Lung (tissue), 12 donors: ENCODE data around the gene MYO7A. TPM values are rescaled to one million over a fixed set of nuclear protein-coding genes. Genes with fewer than 3 reads are reported as not detected.

Experiments used
- ATAC-seq: fragments of 200-7000 bp; cut with Tn5 transposase; one replicate; pipeline ENCODE4 v1.9.1; 2020; ENCODE audit warnings: moderate number of reproducible peaks; ENCODE audit not compliant: insufficient read depth, low FRiP score
- DNase-seq, 3 donors: peaks; one replicate each; pipeline ENCODE4 v3.0.0-alpha.2; 2013 to 2017
- H3K27ac ChIP-seq, 2 donors: one replicate each; pipeline ENCODE4 v1.5.1; 2013; ENCODE audit warnings: mild to moderate bottlenecking in 2 of 2, moderate library complexity in 2 of 2, control low read depth in 1 of 2, inconsistent platforms in 1 of 2, low read depth in 1 of 2, low read length in 1 of 2
- H3K27me3 ChIP-seq, 3 donors: one replicate each; pipeline ENCODE4 v1.5.1; 2013; ENCODE audit warnings: low read length in 2 of 3; ENCODE audit not compliant: control insufficient read depth in 3 of 3, insufficient read depth in 3 of 3
- H3K36me3 ChIP-seq, 4 donors: one replicate each; pipeline ENCODE4 v1.5.1; 2013; ENCODE audit warnings: low read length in 4 of 4, mild to moderate bottlenecking in 1 of 4, moderate library complexity in 1 of 4; ENCODE audit not compliant: control insufficient read depth in 4 of 4, insufficient read depth in 4 of 4
- H3K4me1 ChIP-seq, 5 donors: one replicate each; pipeline ENCODE4 v1.5.1; 2013; ENCODE audit warnings: low read length in 5 of 5, mild to moderate bottlenecking in 2 of 5, moderate library complexity in 1 of 5; ENCODE audit not compliant: control insufficient read depth in 5 of 5, insufficient read depth in 5 of 5
- H3K4me3 ChIP-seq: one replicate; pipeline ENCODE4 v1.5.1; 2013; ENCODE audit warnings: mild to moderate bottlenecking, control low read depth, moderate library complexity
- H3K9ac ChIP-seq, 2 donors: one replicate each; pipeline ENCODE4 v1.5.1; 2013; ENCODE audit warnings: low read length in 2 of 2, control low read depth in 1 of 2; ENCODE audit not compliant: insufficient read depth in 1 of 2
- H3K9me3 ChIP-seq, 4 donors: one replicate each; pipeline ENCODE4 v1.5.1; 2013; ENCODE audit warnings: low read length in 3 of 4, mild to moderate bottlenecking in 1 of 4, moderate library complexity in 1 of 4; ENCODE audit not compliant: control insufficient read depth in 4 of 4, insufficient read depth in 3 of 4
- WGBS, 2 donors: extraction: QIAGEN DNeasy Blood & Tissue Kit; methylation state at CpG; one replicate each; pipeline ENCODE4 v1.1.7; 2013; 5-methylcytosine and 5-hydroxymethylcytosine counted together
- polyA plus RNA-seq, 2 donors: library from polyadenylated mRNA; stranded (reverse); fragments of 200-250 nt; gene quantifications; one replicate each; pipeline ENCODE4 v1.2.1, GENCODE V29; 2013
- total RNA-seq, 2 donors: library from RNA; depleted of rRNA in 1 of 2; stranded (reverse); fragments of >200 nt in 1 of 2; gene quantifications; one replicate each; pipeline ENCODE4 v1.2.1, GENCODE V29; 2014 to 2021
- TF ChIP-seq, protein P1 (sequence below): IDR thresholded peaks from 2 replicates; pipeline ENCODE4 v1.5.1; 2012; ENCODE audit warnings: mild to moderate bottlenecking; ENCODE audit errors: control extremely low read depth, extremely low read depth
- donor health status: control.
- donor health status: control.
- donor health status: Bipolar disorder and iron deficiency.
- donor health status: healthy.
- donor health status: DM: yes; HTN: yes; CAD: no.

The MYO7A gene
- total and polyA plus RNA-seq, 4 donors = 1.8 to 10.2 (median 6.3) TPM

DNA sequence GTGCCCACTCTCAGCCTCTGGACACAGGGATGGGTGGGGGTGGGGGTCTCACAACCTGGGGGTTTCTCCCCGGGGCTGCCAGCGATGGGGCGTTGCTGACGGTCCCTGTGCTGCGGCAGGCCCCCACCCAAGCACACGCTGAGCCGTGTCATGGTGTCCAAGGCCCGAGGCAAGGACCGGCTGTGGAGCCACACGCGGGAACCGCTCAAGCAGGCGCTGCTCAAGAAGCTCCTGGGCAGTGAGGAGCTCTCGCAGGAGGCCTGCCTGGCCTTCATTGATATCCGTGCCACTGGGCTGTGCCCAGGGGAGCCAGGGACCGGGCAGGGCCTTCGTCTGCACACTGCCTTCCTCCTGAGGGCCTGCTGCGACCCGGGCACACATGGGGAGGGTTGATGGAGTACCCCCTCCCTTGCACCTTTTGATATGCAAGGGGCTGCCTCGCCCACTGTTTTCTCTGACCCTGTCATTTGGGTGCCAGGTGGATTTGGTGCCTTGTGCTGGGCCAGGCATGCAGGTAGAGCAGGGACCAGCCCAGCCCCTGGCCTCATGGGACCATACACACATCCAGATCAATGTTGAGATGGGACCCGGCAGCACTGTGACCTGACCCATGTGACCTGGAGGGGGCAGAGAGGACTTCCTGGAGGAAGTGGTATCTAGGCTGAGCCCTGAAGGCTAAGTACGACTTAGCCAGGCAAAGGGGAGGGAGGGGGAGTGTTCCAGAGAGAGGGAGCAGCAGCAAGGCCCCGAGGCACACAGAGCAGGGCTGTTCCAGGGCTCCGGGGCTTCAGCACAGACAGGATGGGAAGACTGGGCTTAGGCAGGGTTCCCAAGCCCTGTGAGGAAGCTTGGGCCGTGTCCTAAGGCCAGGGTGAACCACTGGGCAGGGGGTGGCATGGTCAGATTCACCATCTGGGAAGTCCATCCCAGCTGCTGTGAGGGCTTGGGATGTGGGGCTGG lies 75.2 kb downstream of the MYO7A start:
- H3K27ac ChIP-seq = no peak overlapping the region
- no peaks in the 10 kb centered on the region for H3K27me3 ChIP-seq
- H3K36me3 ChIP-seq = no peaks in the 10 kb centered on the region
- H3K4me1 ChIP-seq = peaks cover 0 to 4% (median 0%) of the 10 kb centered on the region in 5 donors
- no peak for DNase-seq
- H3K9me3 ChIP-seq = no peaks in the 10 kb centered on the region
- WGBS, 2 donors = 89 to 91% methylated on average over 25 of the region's 25 CpGs
- H3K4me3 ChIP-seq = no peak overlapping the region
- TF ChIP-seq, protein P1, sequence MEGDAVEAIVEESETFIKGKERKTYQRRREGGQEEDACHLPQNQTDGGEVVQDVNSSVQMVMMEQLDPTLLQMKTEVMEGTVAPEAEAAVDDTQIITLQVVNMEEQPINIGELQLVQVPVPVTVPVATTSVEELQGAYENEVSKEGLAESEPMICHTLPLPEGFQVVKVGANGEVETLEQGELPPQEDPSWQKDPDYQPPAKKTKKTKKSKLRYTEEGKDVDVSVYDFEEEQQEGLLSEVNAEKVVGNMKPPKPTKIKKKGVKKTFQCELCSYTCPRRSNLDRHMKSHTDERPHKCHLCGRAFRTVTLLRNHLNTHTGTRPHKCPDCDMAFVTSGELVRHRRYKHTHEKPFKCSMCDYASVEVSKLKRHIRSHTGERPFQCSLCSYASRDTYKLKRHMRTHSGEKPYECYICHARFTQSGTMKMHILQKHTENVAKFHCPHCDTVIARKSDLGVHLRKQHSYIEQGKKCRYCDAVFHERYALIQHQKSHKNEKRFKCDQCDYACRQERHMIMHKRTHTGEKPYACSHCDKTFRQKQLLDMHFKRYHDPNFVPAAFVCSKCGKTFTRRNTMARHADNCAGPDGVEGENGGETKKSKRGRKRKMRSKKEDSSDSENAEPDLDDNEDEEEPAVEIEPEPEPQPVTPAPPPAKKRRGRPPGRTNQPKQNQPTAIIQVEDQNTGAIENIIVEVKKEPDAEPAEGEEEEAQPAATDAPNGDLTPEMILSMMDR = no peak
- no peak for ATAC-seq
- no peak overlapping the region for H3K9ac ChIP-seq

DNA sequence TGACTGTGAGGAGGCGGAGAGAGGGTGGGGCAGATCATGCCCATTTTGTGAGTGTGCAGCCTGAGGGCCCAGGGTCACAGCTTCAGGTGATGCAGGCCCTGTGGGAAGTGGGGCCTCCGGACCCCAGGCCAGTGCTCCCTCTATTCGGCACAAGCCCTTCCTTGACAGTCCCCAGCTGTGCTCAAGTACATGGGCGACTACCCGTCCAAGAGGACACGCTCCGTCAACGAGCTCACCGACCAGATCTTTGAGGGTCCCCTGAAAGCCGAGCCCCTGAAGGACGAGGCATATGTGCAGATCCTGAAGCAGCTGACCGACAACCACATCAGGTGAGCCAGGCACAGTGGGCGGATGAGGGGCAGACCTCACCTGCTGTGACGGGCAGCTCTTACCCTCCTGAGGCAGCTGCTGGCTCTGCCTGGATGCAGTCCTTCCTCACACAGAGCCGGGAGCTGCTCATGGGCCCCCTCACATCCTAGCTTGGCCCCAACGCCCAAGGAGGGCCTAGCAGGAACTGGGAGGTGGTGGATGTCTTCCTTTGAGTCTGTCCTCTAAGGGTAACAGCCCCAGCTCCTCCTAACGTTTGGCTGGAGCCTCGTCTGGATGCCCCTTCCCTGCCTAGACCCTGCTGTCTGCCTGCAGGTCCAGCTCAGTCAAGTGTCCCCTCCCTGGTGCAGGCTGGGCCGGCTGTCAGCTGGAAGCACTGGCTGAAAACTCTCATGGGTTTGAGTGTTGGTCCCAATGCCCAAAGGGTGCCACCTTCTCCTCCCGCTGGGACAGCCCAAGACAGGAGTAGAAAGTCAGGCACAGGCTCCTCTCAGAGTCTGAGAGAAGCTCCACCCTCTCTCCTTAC lies 76.1 kb downstream of the MYO7A start:
- no peak overlapping the region for H3K9ac ChIP-seq
- 85 to 89% methylated on average over 20 of the region's 20 CpGs for WGBS, 2 donors
- H3K4me1 ChIP-seq = peaks cover 0 to 4% (median 0%) of the 10 kb centered on the region in 5 donors
- no peaks in the 10 kb centered on the region for H3K27me3 ChIP-seq
- H3K36me3 ChIP-seq = no peaks in the 10 kb centered on the region
- ATAC-seq = no peak
- no peak for DNase-seq
- no peaks in the 10 kb centered on the region for H3K9me3 ChIP-seq
- TF ChIP-seq, protein P1 = no peak
- H3K4me3 ChIP-seq = no peak overlapping the region
- no peak overlapping the region for H3K27ac ChIP-seq

- Histone ChIP-seq H3K9ac (no peak overlapping the region), H3K4me1 (peaks cover 0 to 4% (median 0%) of the 10 kb centered on the region in 5 donors), H3K27ac (no peak overlapping the region), H3K4me3 (no peak overlapping the region), H3K27me3 (no peaks in the 10 kb centered on the region), H3K9me3 (no peaks in the 10 kb centered on the region), H3K36me3 (no peaks in the 10 kb centered on the region)
- DNase-seq (no peak), ATAC-seq (no peak)
- TF ChIP-seq, protein P1 = no peak
- WGBS, 2 donors = 83 to 91% methylated on average over 12 of the region's 12 CpGs
These were observed 76.9 kb downstream of the MYO7A start for GRCh38 chr11:77204754-77205466.
